Measurements from ENCODE around the gene TM9SF3.
"Not testable (repeated sequence)": the region's sequence is repeated elsewhere in the genome, so short reads cannot be mapped to it uniquely, and the experiment has no call there.

TM9SF3 gene

GRCh38 chr10:96585736-96586418, 935 bp downstream of the TM9SF3 start:
- Histone ChIP-seq H3K36me3 (ENCODE audit: control insufficient read depth in 2 of 2, insufficient read depth in 2 of 2, low read length in 2 of 2) (no peaks in the 10 kb centered on the region), H3K9ac (ENCODE audit: low read depth in 1 of 2, low read length in 2 of 2) (peak overlapping the region; percentile 81 to 90), H3K9me3 (ENCODE audit: control insufficient read depth in 2 of 2, low read length in 2 of 2) (no peaks in the 10 kb centered on the region), H3K4me1 (ENCODE audit: control insufficient read depth in 2 of 2, insufficient read depth in 2 of 2, low read length in 2 of 2) (peaks cover 24 to 50% of the 10 kb centered on the region in 2 donors), H3K27me3 (ENCODE audit: control insufficient read depth in 2 of 2, insufficient read depth in 2 of 2, low read length in 2 of 2) (no peaks in the 10 kb centered on the region), H3K4me3 (ENCODE audit: low read length in 2 of 2) (peak overlapping the region; percentile 78 to 94), H3K27ac (ENCODE audit: low read depth in 2 of 2, low read length in 2 of 2) (peak overlapping the region; percentile 97 to 99)

GRCh38 chr10:96584474-96584873, 2.3 kb downstream of the TM9SF3 start:
- H3K9ac ChIP-seq (ENCODE audit: low read depth in 1 of 2, low read length in 2 of 2) = no peak overlapping the region
- peaks cover 31 to 59% of the 10 kb centered on the region in 2 donors for H3K4me1 ChIP-seq (ENCODE audit: control insufficient read depth in 2 of 2, insufficient read depth in 2 of 2, low read length in 2 of 2)
- no peaks in the 10 kb centered on the region for H3K36me3 ChIP-seq (ENCODE audit: control insufficient read depth in 2 of 2, insufficient read depth in 2 of 2, low read length in 2 of 2)
- no peaks in the 10 kb centered on the region for H3K9me3 ChIP-seq (ENCODE audit: control insufficient read depth in 2 of 2, low read length in 2 of 2)
- H3K4me3 ChIP-seq (ENCODE audit: low read length in 2 of 2) = peak overlapping the region; percentile 14 to 26
- H3K27ac ChIP-seq (ENCODE audit: low read depth in 2 of 2, low read length in 2 of 2) = no peak overlapping the region
- no peaks in the 10 kb centered on the region for H3K27me3 ChIP-seq (ENCODE audit: control insufficient read depth in 2 of 2, insufficient read depth in 2 of 2, low read length in 2 of 2)

- Histone ChIP-seq H3K27me3 (ENCODE audit: control insufficient read depth in 2 of 2, insufficient read depth in 2 of 2, low read length in 2 of 2) (no peaks in the 10 kb centered on the region), H3K9ac (ENCODE audit: low read depth in 1 of 2, low read length in 2 of 2) (no peak overlapping the region), H3K9me3 (ENCODE audit: control insufficient read depth in 2 of 2, low read length in 2 of 2) (no peaks in the 10 kb centered on the region), H3K4me1 (ENCODE audit: control insufficient read depth in 2 of 2, insufficient read depth in 2 of 2, low read length in 2 of 2) (peaks cover 32 to 56% of the 10 kb centered on the region in 2 donors), H3K4me3 (ENCODE audit: low read length in 2 of 2) (no peak overlapping the region), H3K36me3 (ENCODE audit: control insufficient read depth in 2 of 2, insufficient read depth in 2 of 2, low read length in 2 of 2) (no peaks in the 10 kb centered on the region), H3K27ac (ENCODE audit: low read depth in 2 of 2, low read length in 2 of 2) (no peak overlapping the region)
These were observed 2.8 kb downstream of the TM9SF3 start for GRCh38 chr10:96584035-96584434.

- Histone ChIP-seq H3K27ac (ENCODE audit: low read depth in 2 of 2, low read length in 2 of 2) (no peak overlapping the region), H3K9ac (ENCODE audit: low read depth in 1 of 2, low read length in 2 of 2) (no peak overlapping the region), H3K27me3 (ENCODE audit: control insufficient read depth in 2 of 2, insufficient read depth in 2 of 2, low read length in 2 of 2) (no peaks in the 10 kb centered on the region), H3K9me3 (ENCODE audit: control insufficient read depth in 2 of 2, low read length in 2 of 2) (no peaks in the 10 kb centered on the region), H3K4me3 (ENCODE audit: low read length in 2 of 2) (no peak overlapping the region), H3K36me3 (ENCODE audit: control insufficient read depth in 2 of 2, insufficient read depth in 2 of 2, low read length in 2 of 2) (peaks cover 0 to 3% of the 10 kb centered on the region in 2 donors), H3K4me1 (ENCODE audit: control insufficient read depth in 2 of 2, insufficient read depth in 2 of 2, low read length in 2 of 2) (peaks cover 20 to 41% of the 10 kb centered on the region in 2 donors)
These were observed 7.7 kb downstream of the TM9SF3 start for GRCh38 chr10:96579133-96579532.

- Histone ChIP-seq H3K27ac (ENCODE audit: low read depth in 2 of 2, low read length in 2 of 2) (peak overlapping the region in 1 of 2 donors; percentile 29), H3K9me3 (ENCODE audit: control insufficient read depth in 2 of 2, low read length in 2 of 2) (no peaks in the 10 kb centered on the region), H3K36me3 (ENCODE audit: control insufficient read depth in 2 of 2, insufficient read depth in 2 of 2, low read length in 2 of 2) (peaks cover 0 to 3% of the 10 kb centered on the region in 2 donors), H3K9ac (ENCODE audit: low read depth in 1 of 2, low read length in 2 of 2) (no peak overlapping the region), H3K27me3 (ENCODE audit: control insufficient read depth in 2 of 2, insufficient read depth in 2 of 2, low read length in 2 of 2) (no peaks in the 10 kb centered on the region), H3K4me1 (ENCODE audit: control insufficient read depth in 2 of 2, insufficient read depth in 2 of 2, low read length in 2 of 2) (peaks cover 20 to 41% of the 10 kb centered on the region in 2 donors), H3K4me3 (ENCODE audit: low read length in 2 of 2) (no peak overlapping the region)
These were observed 8.2 kb downstream of the TM9SF3 start for GRCh38 chr10:96578633-96579032.

- peak overlapping the region in 1 of 2 donors; percentile 68 for H3K27ac ChIP-seq (ENCODE audit: low read depth in 2 of 2, low read length in 2 of 2)
- peaks cover 17 to 41% of the 10 kb centered on the region in 2 donors for H3K4me1 ChIP-seq (ENCODE audit: control insufficient read depth in 2 of 2, insufficient read depth in 2 of 2, low read length in 2 of 2)
- no peak overlapping the region for H3K9ac ChIP-seq (ENCODE audit: low read depth in 1 of 2, low read length in 2 of 2)
- no peaks in the 10 kb centered on the region for H3K27me3 ChIP-seq (ENCODE audit: control insufficient read depth in 2 of 2, insufficient read depth in 2 of 2, low read length in 2 of 2)
- H3K36me3 ChIP-seq (ENCODE audit: control insufficient read depth in 2 of 2, insufficient read depth in 2 of 2, low read length in 2 of 2) = peaks cover 2 to 3% of the 10 kb centered on the region in 2 donors
- no peaks in the 10 kb centered on the region for H3K9me3 ChIP-seq (ENCODE audit: control insufficient read depth in 2 of 2, low read length in 2 of 2)
- H3K4me3 ChIP-seq (ENCODE audit: low read length in 2 of 2) = no peak overlapping the region
These were observed 8.8 kb downstream of the TM9SF3 start for GRCh38 chr10:96578022-96578421.

GRCh38 chr10:96577069-96577468, 9.7 kb downstream of the TM9SF3 start:
- H3K36me3 ChIP-seq (ENCODE audit: control insufficient read depth in 2 of 2, insufficient read depth in 2 of 2, low read length in 2 of 2) = peaks cover 2 to 3% of the 10 kb centered on the region in 2 donors

GRCh38 chr10:96576277-96576980, 10.4 kb downstream of the TM9SF3 start:
- peaks cover 2 to 3% of the 10 kb centered on the region in 2 donors for H3K36me3 ChIP-seq (ENCODE audit: control insufficient read depth in 2 of 2, insufficient read depth in 2 of 2, low read length in 2 of 2)
- peak overlapping the region in 1 of 2 donors; percentile 68 for H3K27ac ChIP-seq (ENCODE audit: low read depth in 2 of 2, low read length in 2 of 2)
- no peaks in the 10 kb centered on the region for H3K9me3 ChIP-seq (ENCODE audit: control insufficient read depth in 2 of 2, low read length in 2 of 2)
- H3K4me3 ChIP-seq (ENCODE audit: low read length in 2 of 2) = no peak overlapping the region
- no peaks in the 10 kb centered on the region for H3K27me3 ChIP-seq (ENCODE audit: control insufficient read depth in 2 of 2, insufficient read depth in 2 of 2, low read length in 2 of 2)
- H3K4me1 ChIP-seq (ENCODE audit: control insufficient read depth in 2 of 2, insufficient read depth in 2 of 2, low read length in 2 of 2) = peaks cover 17 to 33% of the 10 kb centered on the region in 2 donors
- H3K9ac ChIP-seq (ENCODE audit: low read depth in 1 of 2, low read length in 2 of 2) = no peak overlapping the region

More at GRCh38 chr10:96577069-96577468, 9.7 kb downstream of the TM9SF3 start:
- Histone ChIP-seq H3K9ac (ENCODE audit: low read depth in 1 of 2, low read length in 2 of 2) (no peak overlapping the region), H3K9me3 (ENCODE audit: control insufficient read depth in 2 of 2, low read length in 2 of 2) (no peaks in the 10 kb centered on the region), H3K27ac (ENCODE audit: low read depth in 2 of 2, low read length in 2 of 2) (peak overlapping the region; percentile 38 to 68), H3K4me3 (ENCODE audit: low read length in 2 of 2) (no peak overlapping the region), H3K27me3 (ENCODE audit: control insufficient read depth in 2 of 2, insufficient read depth in 2 of 2, low read length in 2 of 2) (no peaks in the 10 kb centered on the region), H3K4me1 (ENCODE audit: control insufficient read depth in 2 of 2, insufficient read depth in 2 of 2, low read length in 2 of 2) (peaks cover 17 to 39% of the 10 kb centered on the region in 2 donors)

- H3K4me3 ChIP-seq (ENCODE audit: low read length in 2 of 2); H3K9ac ChIP-seq (ENCODE audit: low read depth in 1 of 2, low read length in 2 of 2); H3K36me3 ChIP-seq (ENCODE audit: control insufficient read depth in 2 of 2, insufficient read depth in 2 of 2, low read length in 2 of 2); H3K27ac ChIP-seq (ENCODE audit: low read depth in 2 of 2, low read length in 2 of 2); H3K9me3 ChIP-seq (ENCODE audit: control insufficient read depth in 2 of 2, low read length in 2 of 2); H3K27me3 ChIP-seq (ENCODE audit: control insufficient read depth in 2 of 2, insufficient read depth in 2 of 2, low read length in 2 of 2): not testable (repeated sequence)
- H3K4me1 ChIP-seq (ENCODE audit: control insufficient read depth in 2 of 2, insufficient read depth in 2 of 2, low read length in 2 of 2) = peaks cover 8 to 20% of the 10 kb centered on the region in 2 donors
These were observed 12.2 kb downstream of the TM9SF3 start for GRCh38 chr10:96574564-96574963.

GRCh38 chr10:96573036-96573435, 13.8 kb downstream of the TM9SF3 start:
- Histone ChIP-seq H3K27me3 (ENCODE audit: control insufficient read depth in 2 of 2, insufficient read depth in 2 of 2, low read length in 2 of 2) (no peaks in the 10 kb centered on the region), H3K36me3 (ENCODE audit: control insufficient read depth in 2 of 2, insufficient read depth in 2 of 2, low read length in 2 of 2) (peaks cover 2 to 6% of the 10 kb centered on the region in 2 donors), H3K4me3 (ENCODE audit: low read length in 2 of 2) (no peak overlapping the region), H3K9ac (ENCODE audit: low read depth in 1 of 2, low read length in 2 of 2) (no peak overlapping the region), H3K9me3 (ENCODE audit: control insufficient read depth in 2 of 2, low read length in 2 of 2) (no peaks in the 10 kb centered on the region), H3K27ac (ENCODE audit: low read depth in 2 of 2, low read length in 2 of 2) (no peak overlapping the region), H3K4me1 (ENCODE audit: control insufficient read depth in 2 of 2, insufficient read depth in 2 of 2, low read length in 2 of 2) (peaks cover 0 to 15% of the 10 kb centered on the region in 2 donors)
